Astrocyte (in vitro differentiated cells and primary cell): ENCODE results near the gene PWP1.

Experiments
- EZH2 ChIP-seq: IDR thresholded peaks from 2 replicates; pipeline ENCODE4 v1.6.1; 2012; ENCODE audit warnings: mild to moderate bottlenecking, low read length, inconsistent platforms; ENCODE audit not compliant: insufficient read depth
- TF ChIP-seq, protein P1 (sequence below): IDR thresholded peaks from 2 replicates; pipeline ENCODE4 v1.5.1; 2011; ENCODE audit warnings: low read depth, mild to moderate bottlenecking, inconsistent platforms, low read length, moderate library complexity; ENCODE audit not compliant: insufficient read depth

DNA sequence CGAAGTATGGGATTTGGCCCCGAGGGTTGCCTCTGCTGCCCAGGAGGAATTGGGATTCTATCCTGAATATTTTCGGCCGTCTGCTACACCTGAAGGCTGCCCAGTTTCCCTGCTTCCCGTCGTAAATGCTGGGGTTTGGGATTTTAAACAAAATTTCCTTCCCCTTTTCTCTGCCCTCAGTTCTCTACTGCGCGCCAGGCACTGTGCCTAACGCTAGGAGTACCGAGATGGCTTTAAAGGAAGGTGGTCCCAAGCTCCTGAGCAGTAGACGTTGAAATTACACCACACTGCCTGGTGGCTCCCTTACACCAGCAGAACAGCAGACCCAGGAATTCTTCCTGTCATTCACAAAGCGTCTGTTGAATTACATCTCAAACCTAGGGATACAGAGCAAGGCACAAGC lies 75.9 kb downstream of the PWP1 start:
- TF ChIP-seq, protein P1, sequence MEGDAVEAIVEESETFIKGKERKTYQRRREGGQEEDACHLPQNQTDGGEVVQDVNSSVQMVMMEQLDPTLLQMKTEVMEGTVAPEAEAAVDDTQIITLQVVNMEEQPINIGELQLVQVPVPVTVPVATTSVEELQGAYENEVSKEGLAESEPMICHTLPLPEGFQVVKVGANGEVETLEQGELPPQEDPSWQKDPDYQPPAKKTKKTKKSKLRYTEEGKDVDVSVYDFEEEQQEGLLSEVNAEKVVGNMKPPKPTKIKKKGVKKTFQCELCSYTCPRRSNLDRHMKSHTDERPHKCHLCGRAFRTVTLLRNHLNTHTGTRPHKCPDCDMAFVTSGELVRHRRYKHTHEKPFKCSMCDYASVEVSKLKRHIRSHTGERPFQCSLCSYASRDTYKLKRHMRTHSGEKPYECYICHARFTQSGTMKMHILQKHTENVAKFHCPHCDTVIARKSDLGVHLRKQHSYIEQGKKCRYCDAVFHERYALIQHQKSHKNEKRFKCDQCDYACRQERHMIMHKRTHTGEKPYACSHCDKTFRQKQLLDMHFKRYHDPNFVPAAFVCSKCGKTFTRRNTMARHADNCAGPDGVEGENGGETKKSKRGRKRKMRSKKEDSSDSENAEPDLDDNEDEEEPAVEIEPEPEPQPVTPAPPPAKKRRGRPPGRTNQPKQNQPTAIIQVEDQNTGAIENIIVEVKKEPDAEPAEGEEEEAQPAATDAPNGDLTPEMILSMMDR = no peak
- TF ChIP-seq EZH2 = no peak
